EH (cell line): ENCODE measurements around the gene KRT15.
A peak's percentile ranks its signal among the peaks of the same experiment; 100 is the strongest.

Experiments
- DNase-seq: peaks from one replicate; pipeline ENCODE4 v3.0.0-alpha.2; 2015; ENCODE audit warnings: low read depth

Gene KRT15

GRCh38 chr17:41480136-41480535, 38.6 kb downstream of the KRT15 start:
- DNase-seq: no peak

GRCh38 chr17:41478237-41478636, 40.5 kb downstream of the KRT15 start:
- DNase-seq: no peak

- no peak for DNase-seq
These were observed 41.5 kb downstream of the KRT15 start for GRCh38 chr17:41476866-41477815.

- DNase-seq: no peak
These were observed 43.3 kb downstream of the KRT15 start for GRCh38 chr17:41475421-41475820.

- DNase-seq: no peak
These were observed 43.8 kb downstream of the KRT15 start for GRCh38 chr17:41474863-41475262.

- DNase-seq: no peak
These were observed 50.3 kb downstream of the KRT15 start for GRCh38 chr17:41468346-41468745.

- no peak for DNase-seq
These were observed 51.1 kb downstream of the KRT15 start for GRCh38 chr17:41467561-41467960.

- DNase-seq: no peak
These were observed 51.7 kb downstream of the KRT15 start, which contains the start of gene KRT32 for GRCh38 chr17:41466988-41467387. TSS of gene KRT32 (minus strand) at chr17:41467386. CDS start at chr17:41467325, 61 bp downstream.

GRCh38 chr17:41464682-41465081, 54.0 kb downstream of the KRT15 start:
- peak; percentile 98 for DNase-seq

- no peak for DNase-seq
These were observed 54.5 kb downstream of the KRT15 start for GRCh38 chr17:41464173-41464572.

GRCh38 chr17:41463746-41464145, 54.9 kb downstream of the KRT15 start:
- peak; percentile 36 for DNase-seq
